H9 (cell line): ENCODE data around the gene ITPR2. TPM values are rescaled to one million over a fixed set of nuclear protein-coding genes. Genes with fewer than 3 reads are reported as not detected.

Source experiments
- DNase-seq: peaks from one replicate; pipeline ENCODE4 v3.0.0-alpha.2; 2017
- H2AFZ ChIP-seq: one replicate; pipeline ENCODE4 v1.6.1; 2013; ENCODE audit warnings: mild to moderate bottlenecking, low read length, control low read depth, moderate library complexity
- H2AK5ac ChIP-seq: 2 replicates; pipeline ENCODE4 v1.6.1; 2013; ENCODE audit warnings: low read length, control low read depth, mixed read lengths; ENCODE audit not compliant: insufficient read length
- H2BK120ac ChIP-seq: one replicate; pipeline ENCODE4 v1.6.1; 2013; ENCODE audit warnings: low read depth, mild to moderate bottlenecking, low read length, control low read depth, inconsistent platforms; ENCODE audit not compliant: poor library complexity, severe bottlenecking
- H2BK12ac ChIP-seq: 2 replicates; pipeline ENCODE4 v1.6.1; 2013; ENCODE audit warnings: low read length, control low read depth, mixed read lengths, low read depth; ENCODE audit not compliant: insufficient read length
- H2BK15ac ChIP-seq: 2 replicates; pipeline ENCODE4 v1.6.1; 2013; ENCODE audit warnings: low read depth, low read length, control low read depth
- H2BK20ac ChIP-seq: one replicate; pipeline ENCODE4 v1.6.1; 2013; ENCODE audit warnings: low read depth, mild to moderate bottlenecking, low read length, control low read depth, inconsistent platforms; ENCODE audit not compliant: poor library complexity, severe bottlenecking
- H2BK5ac ChIP-seq: 2 replicates; pipeline ENCODE4 v1.6.1; 2013; ENCODE audit warnings: low read length, control low read depth, mixed read lengths; ENCODE audit not compliant: insufficient read length
- H3K14ac ChIP-seq: 2 replicates; pipeline ENCODE4 v1.6.1; 2013; ENCODE audit warnings: low read length, control low read depth; ENCODE audit not compliant: insufficient read depth
- H3K18ac ChIP-seq: 2 replicates; pipeline ENCODE4 v1.6.1; 2013; ENCODE audit warnings: low read depth, mild to moderate bottlenecking, mixed read lengths, low read length, control low read depth; ENCODE audit not compliant: insufficient read length
- H3K23ac ChIP-seq: 2 replicates; pipeline ENCODE4 v1.6.1; 2013; ENCODE audit warnings: low read length, control low read depth, mixed read lengths, low read depth; ENCODE audit not compliant: insufficient read length
- H3K23me2 ChIP-seq: 2 replicates; pipeline ENCODE4 v1.6.1; 2013; ENCODE audit warnings: low read depth, mild to moderate bottlenecking, mixed read lengths, low read length, control low read depth; ENCODE audit not compliant: insufficient read length, poor library complexity, severe bottlenecking
- H3K27ac ChIP-seq: 2 replicates; pipeline ENCODE4 v1.5.1; 2013; ENCODE audit warnings: low read length, control low read depth, mixed read lengths, low read depth; ENCODE audit not compliant: insufficient read length
- H3K27me3 ChIP-seq: 2 replicates; pipeline ENCODE4 v1.6.1; 2013; ENCODE audit warnings: low read length, control low read depth, inconsistent platforms; ENCODE audit not compliant: insufficient read depth
- H3K4ac ChIP-seq: 2 replicates; pipeline ENCODE4 v1.6.1; 2013; ENCODE audit warnings: low read depth, mild to moderate bottlenecking, control low read depth, inconsistent platforms, low read length, moderate library complexity
- H3K4me1 ChIP-seq: 2 replicates; pipeline ENCODE4 v1.6.1; 2013; ENCODE audit warnings: low read length, control low read depth, inconsistent platforms; ENCODE audit not compliant: insufficient read depth
- H3K4me2 ChIP-seq: 2 replicates; pipeline ENCODE4 v1.6.1; 2013; ENCODE audit warnings: low read length, control low read depth, mixed read lengths; ENCODE audit not compliant: insufficient read length, insufficient read depth
- H3K56ac ChIP-seq: 2 replicates; pipeline ENCODE4 v1.6.1; 2013; ENCODE audit warnings: low read depth, mild to moderate bottlenecking, mixed read lengths, low read length, control low read depth; ENCODE audit not compliant: insufficient read length
- H3K79me1 ChIP-seq: 2 replicates; pipeline ENCODE4 v1.6.1; 2013; ENCODE audit warnings: low read depth, mild to moderate bottlenecking, moderate library complexity, low read length, control low read depth, inconsistent platforms; ENCODE audit not compliant: insufficient read depth, poor library complexity, severe bottlenecking
- H3K79me2 ChIP-seq: 2 replicates; pipeline ENCODE4 v1.6.1; 2013; ENCODE audit warnings: low read length, control low read depth, inconsistent platforms; ENCODE audit not compliant: insufficient read depth
- H3K9ac ChIP-seq: 2 replicates; pipeline ENCODE4 v1.6.1; 2013; ENCODE audit warnings: low read length, control low read depth, mixed read lengths; ENCODE audit not compliant: insufficient read length; ENCODE audit errors: extremely low read depth
- H3K9me3 ChIP-seq: one replicate; pipeline ENCODE4 v1.6.1; 2013; ENCODE audit warnings: low read depth, low read length, inconsistent platforms; ENCODE audit not compliant: control insufficient read depth
- H3T11ph ChIP-seq: one replicate; pipeline ENCODE4 v1.6.1; 2013; ENCODE audit warnings: mild to moderate bottlenecking, low read length, control low read depth, inconsistent platforms
- H4K20me1 ChIP-seq: one replicate; pipeline ENCODE4 v1.6.1; 2013; ENCODE audit not compliant: control insufficient read depth, insufficient read length, insufficient read depth
- H4K5ac ChIP-seq: 2 replicates; pipeline ENCODE4 v1.6.1; 2013; ENCODE audit warnings: low read depth, mild to moderate bottlenecking, mixed read lengths, low read length, control low read depth; ENCODE audit not compliant: insufficient read length
- H4K8ac ChIP-seq: replicated peaks from 2 replicates; pipeline ENCODE4 v1.6.1; 2013; ENCODE audit warnings: low read length, control low read depth, mixed read lengths, low read depth; ENCODE audit not compliant: insufficient read length
- H4K91ac ChIP-seq: 2 replicates; pipeline ENCODE4 v1.6.1; 2013; ENCODE audit warnings: low read depth, mild to moderate bottlenecking, moderate library complexity, mixed read lengths, low read length, control low read depth; ENCODE audit not compliant: insufficient read length
- H3K27ac Mint-ChIP-seq, 3 experiments: 2 replicates in 2 of 3; 3 replicates in 1 of 3; pipeline ENCODE4 v1.8.0; 2020 to 2021; ENCODE audit warnings: mixed read lengths in 3 of 3, mild to moderate bottlenecking in 1 of 3, moderate library complexity in 1 of 3
- H3K27me3 Mint-ChIP-seq: 2 replicates; pipeline ENCODE4 v1.8.0; 2021; ENCODE audit warnings: low read depth, mild to moderate bottlenecking, moderate library complexity, mixed read lengths
- H3K36me3 Mint-ChIP-seq, 3 experiments: 2 replicates in 2 of 3; 3 replicates in 1 of 3; pipeline ENCODE4 v1.8.0; 2020 to 2021; ENCODE audit warnings: low read depth in 3 of 3, mixed read lengths in 3 of 3; ENCODE audit not compliant: insufficient read depth in 1 of 3
- H3K4me1 Mint-ChIP-seq, 2 experiments: 2 replicates each; pipeline ENCODE4 v1.8.0; 2020; ENCODE audit warnings: mixed read lengths in 2 of 2
- H3K4me3 Mint-ChIP-seq, 2 experiments: 2 replicates in 1 of 2; 3 replicates in 1 of 2; pipeline ENCODE4 v1.8.0; 2020 to 2021; ENCODE audit warnings: mild to moderate bottlenecking in 2 of 2, mixed read lengths in 2 of 2, moderate library complexity in 1 of 2
- H3K9me3 Mint-ChIP-seq, 2 experiments: 2 replicates in 1 of 2; 3 replicates in 1 of 2; pipeline ENCODE4 v1.8.0; 2020; ENCODE audit warnings: mild to moderate bottlenecking in 2 of 2, mixed read lengths in 2 of 2, moderate library complexity in 1 of 2
- WGBS: extraction: QIAGEN DNeasy Blood & Tissue Kit; methylation state at CpG from one replicate; pipeline ENCODE4 v1.1.7; 2013; ENCODE audit warnings: missing lambda C conversion rate, low lambda C conversion rate, mixed read lengths; ENCODE audit not compliant: insufficient read length; ENCODE audit errors: extremely low coverage; 5-methylcytosine and 5-hydroxymethylcytosine counted together
- total RNA-seq: library from RNA; stranded (reverse); gene quantifications from 2 replicates; pipeline ENCODE4 v1.2.1, GENCODE V29; 2021
- TF ChIP-seq, protein P1 (sequence below): fragments of 200-600 bp; sonication (generic); conservative IDR thresholded peaks from 3 replicates; pipeline ENCODE4 v1.8.0; 2021; ENCODE audit warnings: antibody characterized with exemption, mild to moderate bottlenecking

Gene ITPR2
- total RNA-seq, 1 experiment from 2014 or later, result 14.8 TPM

DNA sequence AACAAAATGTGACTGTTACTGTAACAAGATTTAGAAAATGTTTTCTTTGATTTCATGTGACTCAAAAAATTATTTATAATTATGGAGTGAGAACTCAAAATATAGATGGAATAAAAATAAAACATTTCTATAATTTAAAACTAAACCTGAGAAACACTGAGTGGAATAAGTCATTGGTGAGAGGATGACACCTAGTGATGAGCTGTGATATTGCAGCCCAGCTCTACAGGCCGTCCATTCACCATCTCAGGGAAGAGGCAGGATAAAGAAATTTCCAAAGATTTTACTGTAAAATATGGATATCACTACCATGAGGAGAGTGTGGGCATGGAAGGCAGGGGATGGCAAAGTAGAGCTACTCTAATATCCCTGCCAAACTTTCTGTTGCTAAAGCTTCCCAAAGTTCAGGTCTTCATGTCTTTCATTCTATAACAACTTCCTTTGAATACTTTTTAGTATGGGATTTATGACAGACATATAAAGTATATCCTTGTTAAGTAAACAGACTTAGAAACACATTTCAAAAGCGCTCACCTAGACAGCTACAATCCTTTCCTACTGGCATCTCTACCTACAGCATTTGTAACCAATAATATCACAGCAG is 308.0 kb downstream of the ITPR2 start:
- Histone ChIP-seq H3T11ph (no peak overlapping the region), H3K79me2 (no peaks in the 10 kb centered on the region), H2BK120ac (no peak overlapping the region), H4K20me1 (no peaks in the 10 kb centered on the region), H3K27ac (no peak overlapping the region), H2BK15ac (no peak overlapping the region), H2BK20ac (no peak overlapping the region), H3K4me1 (peaks cover 2% of the 10 kb centered on the region; the same call in 1 of the 2 replicates), H4K8ac (no peak overlapping the region), H3K56ac (no peak overlapping the region), H4K5ac (no peak overlapping the region), H3K18ac (no peak overlapping the region), H3K79me1 (peaks cover 2% of the 10 kb centered on the region), H4K91ac (no peak overlapping the region), H2AK5ac (no peak overlapping the region), H2AFZ (no peak overlapping the region), H3K4me2 (no peak overlapping the region), H3K9ac (no peak overlapping the region), H2BK5ac (no peak overlapping the region), H3K14ac (no peak overlapping the region), H2BK12ac (no peak overlapping the region), H3K4ac (no peak overlapping the region), H3K27me3 (no peaks in the 10 kb centered on the region), H3K9me3 (peaks cover 4% of the 10 kb centered on the region), H3K23ac (no peak overlapping the region), H3K23me2 (no peaks in the 10 kb centered on the region)
- Mint-ChIP-seq H3K27me3 (no peaks in the 10 kb centered on the region), H3K9me3 (peaks cover 13 to 14% of the 10 kb centered on the region in 2 experiments), H3K36me3 (peaks cover 17 to 19% (median 18%) of the 10 kb centered on the region in 3 experiments), H3K4me1 (peaks cover 0 to 3% of the 10 kb centered on the region in 2 experiments; a peak in 1 of 4 replicates), H3K27ac (no peak overlapping the region), H3K4me3 (no peak overlapping the region)
- no peak for DNase-seq
- WGBS, result no CpG with 5 or more reads among the region's 2 CpGs
- TF ChIP-seq, protein P1, sequence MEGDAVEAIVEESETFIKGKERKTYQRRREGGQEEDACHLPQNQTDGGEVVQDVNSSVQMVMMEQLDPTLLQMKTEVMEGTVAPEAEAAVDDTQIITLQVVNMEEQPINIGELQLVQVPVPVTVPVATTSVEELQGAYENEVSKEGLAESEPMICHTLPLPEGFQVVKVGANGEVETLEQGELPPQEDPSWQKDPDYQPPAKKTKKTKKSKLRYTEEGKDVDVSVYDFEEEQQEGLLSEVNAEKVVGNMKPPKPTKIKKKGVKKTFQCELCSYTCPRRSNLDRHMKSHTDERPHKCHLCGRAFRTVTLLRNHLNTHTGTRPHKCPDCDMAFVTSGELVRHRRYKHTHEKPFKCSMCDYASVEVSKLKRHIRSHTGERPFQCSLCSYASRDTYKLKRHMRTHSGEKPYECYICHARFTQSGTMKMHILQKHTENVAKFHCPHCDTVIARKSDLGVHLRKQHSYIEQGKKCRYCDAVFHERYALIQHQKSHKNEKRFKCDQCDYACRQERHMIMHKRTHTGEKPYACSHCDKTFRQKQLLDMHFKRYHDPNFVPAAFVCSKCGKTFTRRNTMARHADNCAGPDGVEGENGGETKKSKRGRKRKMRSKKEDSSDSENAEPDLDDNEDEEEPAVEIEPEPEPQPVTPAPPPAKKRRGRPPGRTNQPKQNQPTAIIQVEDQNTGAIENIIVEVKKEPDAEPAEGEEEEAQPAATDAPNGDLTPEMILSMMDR, result peak; percentile 80
